Common myeloid progenitor, CD34-positive (primary cell): ENCODE measurements around the gene TAX1BP3.

Experiments used
- CTCF ChIA-PET: fragments of 350-600 bp; sonication (Branson Sonifier 250); formaldehyde crosslinking; loops from one replicate; lab custom pipeline; 2021; ENCODE audit warnings: antibody characterized with exemption; lab: Charles Lee
- POLR2A ChIA-PET: fragments of 350-600 bp; sonication (Branson Sonifier 250); formaldehyde crosslinking; loops from one replicate; lab custom pipeline; 2021; ENCODE audit warnings: antibody characterized with exemption; lab: Charles Lee
- DNase-seq, 3 donors: peaks; one replicate each; pipeline versions ENCODE4 v3.0.0 to v3.0.0-alpha.2; 2013
- H3K27ac ChIP-seq, 2 experiments: 1 replicate in 1 of 2; 2 replicates in 1 of 2; pipeline ENCODE4 v1.7.0; 2013; ENCODE audit warnings: inconsistent platforms in 2 of 2, low read length in 2 of 2, mild to moderate bottlenecking in 2 of 2, low read depth in 1 of 2, moderate library complexity in 1 of 2; ENCODE audit not compliant: severe bottlenecking in 2 of 2, insufficient read depth in 1 of 2, poor library complexity in 1 of 2
- H3K27me3 ChIP-seq, 5 experiments: replicated peaks in 2 of 5; 1 replicate in 3 of 5; 2 replicates in 2 of 5; pipeline versions ENCODE4 v1.6.1 to v1.7.0; 2013; ENCODE audit warnings: low read length in 4 of 5, mild to moderate bottlenecking in 2 of 5, moderate library complexity in 2 of 5, inconsistent platforms in 1 of 5; ENCODE audit not compliant: insufficient read depth in 5 of 5, control insufficient read depth in 4 of 5
- H3K36me3 ChIP-seq, 4 experiments: 1 replicate in 2 of 4; 2 replicates in 2 of 4; pipeline versions ENCODE4 v1.6.1 to v1.7.0; 2013; ENCODE audit warnings: low read length in 3 of 4, control low read depth in 1 of 4, mild to moderate bottlenecking in 1 of 4; ENCODE audit not compliant: control insufficient read depth in 4 of 4, insufficient read depth in 4 of 4
- H3K4me1 ChIP-seq, 4 experiments: 1 replicate in 3 of 4; 2 replicates in 1 of 4; pipeline versions ENCODE4 v1.6.1 to v1.7.1; 2013; ENCODE audit warnings: low read length in 3 of 4, mild to moderate bottlenecking in 3 of 4, control low read depth in 1 of 4, inconsistent platforms in 1 of 4, moderate library complexity in 1 of 4; ENCODE audit not compliant: control insufficient read depth in 4 of 4, insufficient read depth in 4 of 4; ENCODE audit errors: control extremely low read depth in 1 of 4
- H3K4me3 ChIP-seq, 7 experiments: 1 replicate in 4 of 7; 2 replicates in 3 of 7; pipeline versions ENCODE4 v1.5.1 to v1.7.0; 2013; ENCODE audit warnings: mild to moderate bottlenecking in 7 of 7, low read length in 6 of 7, moderate library complexity in 6 of 7, inconsistent platforms in 2 of 7, low read depth in 2 of 7, control low read depth in 1 of 7; ENCODE audit not compliant: insufficient read depth in 4 of 7, control insufficient read depth in 1 of 7; ENCODE audit errors: extremely low read depth in 1 of 7
- H3K9me3 ChIP-seq, 5 experiments: 1 replicate in 4 of 5; 2 replicates in 1 of 5; pipeline versions ENCODE4 v1.6.1 to v1.7.1; 2013; ENCODE audit warnings: low read length in 4 of 5, mild to moderate bottlenecking in 2 of 5, inconsistent platforms in 1 of 5, low read depth in 1 of 5, moderate library complexity in 1 of 5; ENCODE audit not compliant: control insufficient read depth in 4 of 5, insufficient read depth in 2 of 5; ENCODE audit errors: control extremely low read depth in 1 of 5
- WGBS: methylation state at CpG from one replicate; pipeline ENCODE4 v1.1.5; 2013; ENCODE audit not compliant: insufficient coverage; 5-methylcytosine and 5-hydroxymethylcytosine counted together

Gene TAX1BP3

GRCh38 chr17:3635474-3636153 is 32.8 kb downstream of the TAX1BP3 start:
- Histone ChIP-seq H3K27ac (peak overlapping the region in 1 of 2 experiments; percentile 90), H3K9me3 (no peaks in the 10 kb centered on the region), H3K36me3 (peaks cover 0 to 7% (median 4%) of the 10 kb centered on the region in 4 experiments), H3K4me1 (peaks cover 5 to 35% (median 28%) of the 10 kb centered on the region in 4 experiments), H3K27me3 (no peaks in the 10 kb centered on the region), H3K4me3 (peak overlapping the region; percentile 86 to 100 (median 89))
- ChIA-PET POLR2A (interaction anchor here (0.9 kb wide), 1 partner anchor 33 kb away, joined by 4 read pairs; the partner anchor contains the start of genes EMC6 and TAX1BP3), CTCF (interaction anchor here (0.8 to 1.0 kb wide), 2 partner anchors 12 to 13 kb away, joined by 3 read pairs; no protein-coding TSS in a partner anchor)
- DNase-seq, result peak in 1 of 3 donors; percentile 9
- WGBS, result 8% methylated on average over 26 of the region's 38 CpGs

DNA sequence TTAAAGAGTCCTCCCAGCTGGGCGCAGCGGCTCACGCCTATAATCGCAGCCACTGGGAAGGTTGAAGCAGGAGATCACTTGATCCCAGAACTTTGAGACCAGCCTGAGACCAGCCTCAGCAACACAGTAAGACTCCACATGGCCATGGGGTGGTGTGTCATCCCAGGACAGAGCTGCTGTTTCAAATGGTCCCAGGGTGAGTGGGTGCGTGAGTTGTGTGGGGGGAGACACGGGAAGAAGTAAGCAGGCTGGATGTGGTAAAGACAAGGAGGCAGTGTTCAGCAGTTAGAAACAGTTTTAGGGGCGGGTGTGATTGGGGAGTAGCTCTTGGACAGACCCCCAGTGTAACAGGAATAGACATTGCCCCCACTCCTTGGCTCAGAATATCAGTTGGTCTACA is 36.1 kb downstream of the TAX1BP3 start:
- ChIA-PET POLR2A (no interaction called here), CTCF (interaction anchor here (1.1 kb wide), 1 partner anchor 12 kb away, joined by 3 read pairs; no protein-coding TSS in a partner anchor)
- Histone ChIP-seq H3K4me3 (no peak overlapping the region), H3K27ac (no peak overlapping the region), H3K4me1 (peaks cover 0 to 15% (median 12%) of the 10 kb centered on the region in 4 experiments), H3K36me3 (peaks cover 5 to 30% (median 21%) of the 10 kb centered on the region in 4 experiments), H3K9me3 (no peaks in the 10 kb centered on the region), H3K27me3 (no peaks in the 10 kb centered on the region)
- DNase-seq, result no peak
- 100% methylated on average over 5 of the region's 7 CpGs for WGBS

DNA sequence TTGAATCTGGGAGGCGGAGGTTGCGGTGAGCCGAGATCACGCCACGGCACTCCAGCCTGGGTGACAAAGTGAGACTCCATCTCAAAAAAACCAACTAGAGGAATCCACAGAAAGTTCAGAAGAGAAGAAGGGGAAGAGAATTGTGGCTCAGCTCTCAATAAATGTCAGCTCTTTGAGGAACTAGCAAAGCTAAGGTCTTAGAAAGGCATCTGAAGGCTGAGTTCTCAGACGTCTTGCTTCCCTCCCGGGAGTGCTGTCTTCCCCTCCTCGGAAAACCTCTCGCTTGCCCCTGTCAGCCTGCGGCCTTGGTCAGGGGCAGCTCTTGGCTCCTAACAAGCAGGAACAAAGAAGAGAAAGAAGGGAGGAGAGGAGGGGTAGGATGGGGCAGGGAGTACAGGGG is 37.6 kb downstream of the TAX1BP3 start:
- H3K27me3 ChIP-seq, result no peaks in the 10 kb centered on the region
- H3K4me3 ChIP-seq, result no peak overlapping the region
- peaks cover 6 to 39% (median 27%) of the 10 kb centered on the region in 4 experiments for H3K36me3 ChIP-seq
- POLR2A ChIA-PET, result no interaction called here
- no peaks in the 10 kb centered on the region for H3K9me3 ChIP-seq
- no peak overlapping the region for H3K27ac ChIP-seq
- DNase-seq, result no peak
- 97% methylated on average over 5 of the region's 10 CpGs for WGBS
- H3K4me1 ChIP-seq, result peaks cover 0 to 8% (median 5%) of the 10 kb centered on the region in 4 experiments
- CTCF ChIA-PET, result interaction anchor here (2.2 kb wide), 1 partner anchor 16 kb away, joined by 8 read pairs; no protein-coding TSS in a partner anchor

- Histone ChIP-seq H3K36me3 (peaks cover 11 to 59% (median 43%) of the 10 kb centered on the region in 4 experiments), H3K4me3 (no peak overlapping the region), H3K27me3 (no peaks in the 10 kb centered on the region), H3K9me3 (no peaks in the 10 kb centered on the region), H3K27ac (no peak overlapping the region), H3K4me1 (no peaks in the 10 kb centered on the region)
- DNase-seq, result no peak
- 95% methylated on average over 7 of the region's 11 CpGs for WGBS
- ChIA-PET POLR2A (no interaction called here), CTCF (interaction anchor here (0.6 to 0.9 kb wide), 3 partner anchors 9 to 200 kb away, joined by 3 read pairs; no protein-coding TSS in a partner anchor)
Observed at GRCh38 chr17:3627769-3628167, 40.6 kb downstream of the TAX1BP3 start.

DNA sequence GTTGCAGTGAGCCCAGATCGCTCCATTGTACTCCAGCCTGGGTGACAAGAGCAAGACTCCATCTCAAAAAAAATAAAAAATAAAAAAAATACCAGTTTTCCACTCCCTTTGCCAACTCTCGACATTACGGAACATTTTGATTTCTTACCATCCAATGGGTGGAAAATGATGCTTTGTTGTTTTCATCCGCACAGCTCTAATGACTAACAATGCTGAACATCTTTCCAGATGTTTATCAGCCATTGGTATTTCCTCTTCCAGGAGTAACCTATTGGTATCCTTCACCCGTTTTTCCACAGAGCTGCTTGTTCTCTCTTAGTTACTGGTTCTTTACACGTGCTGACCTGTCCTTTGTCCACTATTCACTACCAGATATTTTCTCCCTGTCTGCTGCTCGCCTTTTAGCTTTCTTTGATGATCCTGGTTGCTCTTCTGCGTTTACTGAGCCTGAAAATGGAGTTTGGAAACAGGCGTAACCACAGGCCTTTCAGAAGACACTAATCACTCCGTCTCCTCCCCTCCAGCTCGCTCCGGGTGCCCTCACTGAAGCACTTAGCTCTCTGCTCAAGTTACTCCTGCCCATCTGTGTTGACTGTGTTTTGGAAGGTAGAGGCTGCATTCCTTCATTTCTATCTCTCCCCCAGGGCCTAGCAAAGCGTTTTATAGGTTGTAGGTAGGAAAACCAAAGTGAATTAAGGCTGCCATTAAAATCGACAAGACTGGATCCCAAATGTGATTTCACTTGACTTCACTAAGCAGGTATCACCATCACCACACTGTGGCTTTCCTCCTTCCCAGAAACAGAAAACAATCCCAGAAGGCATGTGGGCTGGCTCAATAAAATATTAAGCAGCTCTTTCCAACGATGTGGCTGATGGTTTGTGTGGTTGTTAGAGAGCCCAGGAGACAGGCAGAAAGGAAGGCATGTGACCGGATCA is 41.3 kb downstream of the TAX1BP3 start:
- no peak overlapping the region for H3K4me3 ChIP-seq
- no peaks in the 10 kb centered on the region for H3K27me3 ChIP-seq
- no peak for DNase-seq
- ChIA-PET POLR2A (no interaction called here), CTCF (interaction anchor here (0.6 to 0.9 kb wide), 3 partner anchors 10 to 201 kb away, joined by 3 read pairs; no protein-coding TSS in a partner anchor)
- WGBS, result 84% methylated on average over 10 of the region's 16 CpGs
- no peaks in the 10 kb centered on the region for H3K4me1 ChIP-seq
- no peaks in the 10 kb centered on the region for H3K9me3 ChIP-seq
- no peak overlapping the region for H3K27ac ChIP-seq
- H3K36me3 ChIP-seq, result peaks cover 14 to 60% (median 43%) of the 10 kb centered on the region in 4 experiments

DNA sequence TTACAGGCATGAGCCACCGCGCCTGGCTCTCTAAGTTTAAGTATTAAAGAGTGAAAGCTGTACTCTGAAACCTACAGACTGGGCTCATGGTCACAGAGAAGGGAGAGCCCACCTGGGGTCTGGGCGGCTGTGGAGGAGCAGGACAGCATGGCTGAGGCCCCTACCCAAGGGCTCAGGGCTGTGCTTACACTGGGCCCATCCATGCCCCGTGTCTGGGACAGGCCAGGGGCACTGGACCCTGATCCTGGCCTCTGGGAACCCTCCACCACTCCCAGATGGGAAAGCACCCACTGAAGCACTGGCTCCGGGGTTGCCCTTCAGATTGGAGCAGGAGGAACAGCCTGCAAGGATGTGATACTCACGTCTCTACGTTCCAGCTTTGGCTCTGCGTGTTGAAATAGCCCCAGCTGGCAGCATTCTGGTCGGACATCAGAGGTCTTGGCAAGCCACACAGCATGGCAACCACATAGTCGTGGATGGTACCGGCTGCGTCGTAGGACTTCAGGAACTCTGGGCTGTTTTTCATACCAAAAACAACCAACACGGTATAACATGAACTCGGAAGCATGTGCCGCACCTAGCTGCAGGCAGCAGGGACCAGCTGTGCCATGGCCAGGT is 45.3 kb downstream of the TAX1BP3 start:
- Histone ChIP-seq H3K4me3 (no peak overlapping the region), H3K27ac (no peak overlapping the region), H3K36me3 (peaks cover 20 to 74% (median 48%) of the 10 kb centered on the region in 4 experiments), H3K9me3 (peaks cover 0 to 9% (median 0%) of the 10 kb centered on the region in 5 experiments), H3K4me1 (no peaks in the 10 kb centered on the region), H3K27me3 (no peaks in the 10 kb centered on the region)
- POLR2A ChIA-PET, result no interaction called here
- no peak for DNase-seq
- CTCF ChIA-PET, result interaction anchor here (1.2 kb wide), 1 partner anchor 13 kb away, joined by 3 read pairs; the partner anchor contains the start of genes CTNS and SHPK
- 96% methylated on average over 14 of the region's 16 CpGs for WGBS
